Stimulated activated CD4-positive, alpha-beta T cell treated with anti-CD3 and anti-CD28 coated beads, Interleukin-12 subunit alpha, Interleukin-12 subunit beta, amount 100 ng/mL, for 48 hours (primary cell): ENCODE data around the gene DMAC2L.
"Not testable (repeated sequence)": the region's sequence is repeated elsewhere in the genome, so short reads cannot be mapped to it uniquely, and the experiment has no call there.

ENCODE experiments used
- DNase-seq, 3 donors: peaks; one replicate each; pipeline ENCODE4 v3.0.0-alpha.2; 2020; ENCODE audit warnings: low read depth in 2 of 3, low spot score in 1 of 3

DMAC2L gene

GRCh38 chr14:50311972-50312733 is at the start of gene DMAC2L, which contains the start of gene L2HGDH:
Gene DMAC2L, plus strand, starts transcription at chr14:50312324. Its CDS starts 9,164 bp downstream, at chr14:50321488.
Gene L2HGDH, minus strand, starts transcription at chr14:50312229. Its CDS starts 79 bp downstream, at chr14:50312150.
- DNase-seq = peak; percentile 82 to 89 (median 82)

- DNase-seq = no peak
Measured at GRCh38 chr14:50262865-50263264, 49.3 kb upstream of the DMAC2L start.

- DNase-seq = no peak
Measured at GRCh38 chr14:50263321-50263720, 48.8 kb upstream of the DMAC2L start.

GRCh38 chr14:50265029-50265428 is 47.1 kb upstream of the DMAC2L start:
- DNase-seq = no peak

- no peak for DNase-seq
Measured at GRCh38 chr14:50270932-50271331, 41.2 kb upstream of the DMAC2L start.

GRCh38 chr14:50272498-50272897 is 39.6 kb upstream of the DMAC2L start:
- no peak for DNase-seq

GRCh38 chr14:50285861-50286260 is 26.3 kb upstream of the DMAC2L start:
- no peak for DNase-seq

GRCh38 chr14:50288146-50288545 is 24.0 kb upstream of the DMAC2L start:
- DNase-seq = no peak

- DNase-seq = no peak
Measured at GRCh38 chr14:50290306-50290705, 21.8 kb upstream of the DMAC2L start.

- DNase-seq = no peak
Measured at GRCh38 chr14:50299585-50299984, 12.5 kb upstream of the DMAC2L start.

GRCh38 chr14:50301914-50302313 is 10.2 kb upstream of the DMAC2L start:
- DNase-seq = no peak

- no peak for DNase-seq
Measured at GRCh38 chr14:50303744-50304471, 8.2 kb upstream of the DMAC2L start.

- DNase-seq = no peak
Measured at GRCh38 chr14:50308363-50308915, 3.7 kb upstream of the DMAC2L start.

GRCh38 chr14:50310445-50310844 is 1.7 kb upstream of the DMAC2L start:
- no peak for DNase-seq

GRCh38 chr14:50311337-50311971 is 670 bp upstream of the DMAC2L start:
- no peak for DNase-seq

- no peak for DNase-seq
Measured at GRCh38 chr14:50312734-50313054, 570 bp downstream of the DMAC2L start.

GRCh38 chr14:50314098-50314497 is 2.0 kb downstream of the DMAC2L start:
- not testable (repeated sequence) for DNase-seq

- DNase-seq = no peak
Measured at GRCh38 chr14:50318031-50318626, 6.0 kb downstream of the DMAC2L start.

- DNase-seq = no peak
Measured at GRCh38 chr14:50319293-50319692, 7.2 kb downstream of the DMAC2L start.

- no peak for DNase-seq
Measured at GRCh38 chr14:50319721-50320120, 7.6 kb downstream of the DMAC2L start.

- DNase-seq = no peak
Measured at GRCh38 chr14:50320283-50320682, 8.2 kb downstream of the DMAC2L start.
